UCSD-AML1 (cell line): Measurements from ENCODE around the gene LRTM2.

ENCODE experiments used
- DNase-seq: peaks from one replicate; lab custom pipeline; 2025; ENCODE audit not compliant: unreplicated experiment; lab: John Stamatoyannopoulos, UW

Gene LRTM2

DNA sequence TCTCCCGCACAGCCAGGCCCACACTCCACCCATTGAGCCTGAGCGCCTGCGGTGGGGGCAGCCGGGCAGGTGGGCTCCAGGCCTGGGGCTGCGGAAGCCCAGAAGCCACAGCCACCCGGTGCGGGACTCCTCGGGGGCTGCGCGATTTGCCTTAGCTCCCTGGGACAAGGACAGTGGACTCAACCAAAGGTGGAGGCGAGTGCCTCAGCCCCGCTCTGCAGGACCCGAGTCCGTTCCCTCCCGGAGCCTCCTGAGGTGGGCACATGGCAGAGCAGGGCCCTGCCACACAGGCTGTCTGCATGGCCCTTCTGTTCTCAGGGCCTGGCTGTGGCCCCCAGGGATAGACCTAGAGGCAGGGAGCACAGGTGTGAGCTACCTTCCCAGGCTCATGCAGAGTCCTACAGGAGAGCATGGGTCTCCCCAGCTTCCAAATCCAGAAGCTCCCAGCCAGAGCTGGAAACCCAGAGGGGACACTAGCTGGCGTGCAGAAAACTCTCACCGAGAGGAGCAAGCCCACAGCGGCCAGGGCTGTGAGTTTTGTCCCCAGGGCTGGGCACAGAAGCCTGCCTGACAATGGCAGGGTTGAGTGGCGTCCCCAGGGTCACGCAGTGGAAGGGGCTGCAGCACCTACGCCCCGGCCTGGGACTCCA lies 22.2 kb upstream of the LRTM2 start:
- no peak for DNase-seq

GRCh38 chr12:1798641-1799020 lies 21.7 kb upstream of the LRTM2 start:
- no peak for DNase-seq

DNA sequence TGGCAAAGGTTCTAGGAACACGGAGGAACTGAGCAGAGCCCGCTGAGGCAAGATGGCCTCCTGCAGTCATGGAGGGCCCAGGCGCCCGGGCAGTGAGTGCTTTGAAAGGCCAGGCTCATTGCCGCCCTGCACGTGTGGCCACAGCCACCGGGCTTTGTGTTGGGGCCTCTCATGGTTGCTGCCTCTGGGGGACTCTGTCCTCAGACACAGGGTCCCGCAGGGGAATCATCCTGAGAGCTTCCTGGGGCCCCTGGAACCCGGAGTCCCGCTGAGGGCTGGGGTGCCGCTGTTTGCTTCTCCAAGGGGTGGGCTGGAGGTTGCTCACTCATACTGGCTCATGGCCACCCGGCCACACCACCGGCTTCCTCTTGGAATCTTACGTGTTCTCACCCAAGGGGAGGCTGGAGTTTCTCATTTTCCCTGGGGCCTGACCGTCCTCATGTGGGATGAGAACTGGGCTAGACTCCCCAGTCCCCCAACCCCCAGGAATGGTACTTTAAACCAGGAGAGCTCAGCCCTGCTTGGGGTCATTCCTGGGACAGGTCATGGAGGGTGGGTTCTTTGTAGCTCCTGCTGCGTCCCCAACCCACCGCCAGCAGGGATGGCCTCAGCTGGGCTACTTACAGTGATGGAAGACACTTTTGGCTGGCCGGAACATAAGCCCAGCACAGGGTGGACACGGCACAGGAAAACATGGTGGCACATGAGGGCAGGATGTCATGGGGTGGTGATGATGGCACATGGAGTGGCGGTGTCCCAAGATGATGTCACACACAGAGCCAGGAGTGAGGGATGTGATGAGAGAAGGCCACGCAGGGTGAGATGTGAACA lies 21.1 kb upstream of the LRTM2 start:
- DNase-seq, result no peak

GRCh38 chr12:1799882-1800400 lies 20.4 kb upstream of the LRTM2 start:
- DNase-seq, result no peak

DNA sequence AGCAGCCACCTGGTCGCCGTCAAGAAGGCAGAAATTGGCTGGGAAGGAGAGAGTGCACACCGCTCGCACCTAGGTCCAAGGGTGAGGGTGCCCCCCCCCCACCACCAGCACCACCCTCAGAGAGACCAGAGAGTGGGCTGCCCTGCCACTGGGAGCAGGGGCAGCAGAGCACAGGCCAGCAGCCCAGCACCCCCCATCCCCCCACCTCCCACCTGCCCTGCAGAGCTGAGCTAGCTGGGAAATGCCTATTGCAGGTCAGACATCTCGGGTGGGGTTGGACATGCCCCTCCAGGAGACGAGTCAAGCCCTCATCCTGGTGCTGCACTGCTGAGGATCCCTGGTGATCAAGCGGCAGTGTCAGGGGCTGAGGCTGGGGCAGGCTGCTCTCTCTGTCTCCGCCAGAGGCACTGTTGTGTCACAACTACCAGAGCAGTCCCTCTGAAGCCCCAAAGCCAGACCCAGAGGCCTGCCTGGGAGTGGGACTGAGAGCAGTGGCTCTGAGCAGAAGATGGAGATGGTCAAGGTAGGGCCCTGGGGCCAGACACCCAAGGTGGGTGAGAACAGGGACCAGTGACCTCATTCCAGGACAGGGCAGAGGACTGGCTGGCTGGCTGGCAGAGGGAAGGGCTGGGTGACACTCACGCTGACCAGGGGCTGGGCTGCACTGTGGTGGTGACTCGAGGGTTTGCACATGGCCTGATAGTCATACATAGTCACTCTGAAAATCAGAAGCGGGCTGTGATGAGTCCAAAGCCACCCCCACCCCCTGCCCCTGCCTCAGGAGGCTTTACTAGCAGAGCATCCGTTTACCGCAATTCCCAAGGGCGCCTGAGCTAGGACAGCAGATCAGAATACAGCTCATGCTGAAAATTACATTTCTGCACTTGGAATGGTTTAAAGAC lies 19.7 kb upstream of the LRTM2 start:
- peak; percentile 40 for DNase-seq

GRCh38 chr12:1801303-1801975 lies 18.9 kb upstream of the LRTM2 start:
- DNase-seq, result no peak

- no peak for DNase-seq
Observed at GRCh38 chr12:1803736-1804135, 16.6 kb upstream of the LRTM2 start.

DNA sequence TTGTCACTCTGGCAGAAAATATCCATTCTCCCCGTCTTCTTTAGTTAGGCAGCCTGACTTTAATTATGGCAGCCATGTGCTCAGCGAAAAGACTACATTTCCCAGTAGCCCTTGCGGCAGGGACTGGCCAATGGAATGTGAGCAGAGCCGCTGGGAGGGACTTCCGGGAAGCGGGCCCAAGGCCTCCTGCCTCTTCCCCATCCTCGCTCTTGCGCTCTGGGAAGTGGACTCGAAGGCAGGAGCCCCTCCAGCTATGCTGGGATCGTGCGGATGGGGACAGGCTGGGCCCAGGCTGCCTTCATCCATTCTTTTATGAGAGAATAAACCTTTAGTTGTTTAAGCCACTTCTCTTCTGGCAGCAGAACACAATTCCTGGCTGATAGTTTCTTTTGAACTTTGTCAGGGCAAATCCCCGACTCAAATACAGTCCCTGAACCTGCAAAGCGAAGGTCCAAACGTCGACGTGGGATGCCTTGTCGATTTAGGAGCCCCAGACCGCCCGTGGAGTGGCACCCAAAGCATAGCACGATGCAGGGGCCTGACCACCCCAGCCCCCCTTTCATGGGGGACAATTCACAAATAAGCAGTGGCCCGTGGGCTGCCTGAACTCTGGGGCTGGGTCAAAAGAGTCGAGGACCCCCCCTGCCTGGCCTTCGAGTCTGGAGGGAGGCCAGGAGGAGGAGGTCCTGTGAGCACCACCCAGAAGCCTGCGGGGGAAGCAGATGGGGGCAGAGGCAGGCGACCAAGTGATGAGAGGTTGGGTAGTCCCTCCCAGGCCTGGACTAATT lies 15.6 kb upstream of the LRTM2 start:
- DNase-seq, result peak; percentile 85

DNA sequence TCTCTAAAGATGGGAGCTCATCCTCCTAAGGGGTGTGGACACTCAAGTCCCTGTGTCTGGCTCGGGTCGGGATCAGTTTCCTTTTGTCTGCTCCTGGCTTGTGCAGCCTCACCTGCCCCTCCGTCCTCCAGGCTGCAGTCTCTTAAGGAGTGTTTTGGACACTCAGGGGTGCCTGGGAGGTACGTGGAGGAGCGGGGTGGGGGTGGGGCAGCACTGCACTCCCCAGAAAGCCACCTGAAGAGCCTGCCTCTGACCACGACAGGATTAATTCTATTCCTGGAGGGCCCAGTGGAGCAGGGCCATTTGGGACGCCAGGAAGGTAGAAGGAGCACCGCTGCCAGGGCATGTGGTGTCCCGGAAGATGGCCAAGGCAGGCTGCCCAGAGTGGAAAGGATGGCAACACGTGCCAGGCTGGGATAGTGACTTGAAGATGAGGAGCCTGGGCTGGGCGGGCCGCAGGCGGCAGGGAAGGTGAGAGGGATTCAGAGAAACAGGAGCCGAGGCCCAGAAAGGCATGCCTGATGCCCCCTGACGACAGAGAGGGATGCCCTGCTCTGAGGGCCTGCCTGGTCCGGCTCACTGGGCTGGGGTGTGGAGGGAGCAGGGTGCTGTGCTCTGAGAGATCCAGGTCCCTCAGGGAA lies 14.8 kb upstream of the LRTM2 start:
- no peak for DNase-seq

- DNase-seq, result no peak
Observed at GRCh38 chr12:1806301-1807086, 13.9 kb upstream of the LRTM2 start.

- no peak for DNase-seq
Observed at GRCh38 chr12:1807087-1807860, 13.1 kb upstream of the LRTM2 start.

DNA sequence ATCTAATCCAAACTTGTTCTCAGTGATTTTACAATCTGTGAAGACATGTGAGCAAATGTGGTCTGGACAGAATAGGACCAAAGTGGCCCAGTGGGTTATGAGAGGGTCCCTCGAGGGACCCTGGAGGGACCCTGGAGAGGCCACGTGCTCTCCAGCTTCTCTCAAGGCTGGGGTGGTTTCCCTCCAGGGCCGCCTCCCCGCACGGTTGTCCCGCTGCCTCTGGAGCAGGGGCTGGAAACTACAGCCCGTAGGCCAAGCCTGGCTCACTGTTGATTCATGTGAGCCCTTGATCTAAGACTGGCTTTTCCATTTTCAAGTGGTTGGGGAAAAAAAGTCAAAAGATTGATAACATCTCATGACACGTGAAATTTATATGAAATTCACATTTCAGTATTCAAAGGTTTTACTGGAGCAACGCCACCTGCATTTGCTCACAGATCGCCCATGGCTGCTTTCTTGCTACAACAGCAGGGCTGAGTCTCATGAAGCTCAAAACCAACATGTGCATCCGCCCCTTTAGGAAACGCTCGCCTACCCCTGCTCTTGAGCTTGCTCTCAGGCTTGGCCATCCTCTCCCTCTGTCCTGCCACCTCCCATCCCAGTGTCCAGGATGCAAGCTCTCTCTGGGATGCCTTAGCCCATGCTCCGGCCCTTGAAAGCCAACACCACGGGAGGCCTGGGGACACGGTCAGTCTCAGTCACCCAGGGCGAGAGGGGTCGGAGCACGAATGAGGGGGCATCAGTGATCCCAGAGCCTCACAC lies 12.1 kb upstream of the LRTM2 start:
- no peak for DNase-seq

DNA sequence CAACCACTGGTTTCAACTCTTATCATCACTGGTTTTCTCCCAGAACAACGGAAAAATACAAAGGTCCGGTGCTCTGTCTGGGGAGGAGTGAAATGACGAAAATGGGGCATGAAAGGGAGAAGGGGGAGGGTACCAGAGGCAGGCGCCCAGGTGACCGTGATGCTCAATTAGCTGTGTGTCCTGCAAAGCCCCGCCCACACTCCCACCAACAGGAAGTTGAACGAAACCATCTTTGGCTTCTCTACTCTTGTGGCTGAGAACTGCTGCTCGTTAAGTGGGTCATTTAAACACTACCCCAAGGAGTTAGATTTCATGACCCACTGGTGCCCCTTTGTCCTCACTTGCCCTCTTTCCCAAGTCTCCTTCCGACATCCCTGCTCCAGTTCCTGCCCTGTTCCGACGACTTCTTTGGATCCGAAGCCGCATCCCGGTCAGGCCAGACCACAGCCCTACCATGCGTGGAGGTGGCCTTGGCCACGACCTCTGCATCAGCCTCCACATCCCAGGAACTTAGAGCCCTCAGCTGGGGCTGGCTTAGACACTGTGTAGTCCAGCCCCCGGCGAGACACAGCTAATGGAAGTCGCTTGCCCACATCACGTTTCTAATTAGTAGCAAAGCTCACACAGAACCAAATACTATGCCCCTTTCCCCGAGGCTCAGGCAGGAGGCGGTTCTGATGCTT lies 11.4 kb upstream of the LRTM2 start:
- DNase-seq, result no peak

DNA sequence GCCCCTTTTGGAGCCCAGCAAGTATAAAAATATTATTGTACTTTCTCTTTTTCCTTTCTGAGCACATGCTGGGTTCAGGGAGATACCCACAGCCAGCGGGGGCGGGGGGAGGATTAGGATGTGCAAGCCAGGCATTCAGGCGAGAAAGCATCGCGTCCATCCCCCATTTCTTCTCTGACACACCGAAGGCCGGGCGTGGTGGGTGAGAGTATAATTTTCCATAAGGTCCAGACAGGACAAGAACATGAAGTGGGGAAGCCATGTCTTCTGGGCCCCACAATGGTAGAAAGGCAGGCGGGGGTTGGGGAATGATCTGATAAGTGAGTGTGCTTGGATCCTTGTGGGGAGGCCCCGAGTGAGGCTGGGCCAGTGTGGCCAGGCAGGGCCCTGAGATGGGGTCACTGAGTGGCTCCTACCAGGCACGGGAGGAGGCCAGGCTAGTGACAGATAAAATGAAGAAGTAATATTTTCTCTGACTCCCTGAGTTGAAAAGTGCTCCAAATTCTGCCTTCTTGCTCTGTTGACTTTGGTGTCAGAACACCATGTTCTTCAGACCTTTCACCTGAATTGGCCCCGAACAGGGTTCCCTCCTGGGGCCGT lies 10.7 kb upstream of the LRTM2 start:
- no peak for DNase-seq

GRCh38 chr12:1810201-1810930 lies 10.0 kb upstream of the LRTM2 start:
- DNase-seq, result peak; percentile 54

DNA sequence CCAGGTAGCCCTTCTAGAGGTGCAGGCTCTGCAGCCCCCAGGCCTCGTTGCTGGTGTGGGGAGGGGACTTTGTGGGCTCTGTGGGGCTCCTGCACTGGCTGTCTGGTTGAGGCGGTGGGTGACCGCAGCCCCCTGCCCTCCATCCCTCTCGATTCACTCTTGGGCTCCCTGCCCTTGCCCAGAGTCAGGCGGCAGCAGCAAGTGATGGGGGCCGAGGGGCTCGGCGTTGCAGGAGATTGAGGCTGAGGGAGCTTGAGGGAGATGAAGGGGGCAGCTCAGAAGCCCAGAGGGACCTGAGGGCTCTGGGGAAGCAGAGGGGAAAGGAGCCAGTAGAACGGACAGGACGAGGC lies 9.5 kb upstream of the LRTM2 start:
- DNase-seq, result no peak
